A549 treated with dexamethasone at 1 μM for 4 hours (cell line): ENCODE data around the gene PTPRZ1. TPM values are rescaled to one million over a fixed set of nuclear protein-coding genes. Genes with fewer than 3 reads are reported as not detected.

ENCODE experiments used
- total RNA-seq: library from RNA; stranded (reverse); fragments of 200-300 nt; extraction: Qiagen RNA extraction; gene quantifications from 5 replicates; pipeline ENCODE4 v1.2.3, GENCODE V29; 2022

PTPRZ1 gene
- total RNA-seq, result not detected in 5 replicates

DNA sequence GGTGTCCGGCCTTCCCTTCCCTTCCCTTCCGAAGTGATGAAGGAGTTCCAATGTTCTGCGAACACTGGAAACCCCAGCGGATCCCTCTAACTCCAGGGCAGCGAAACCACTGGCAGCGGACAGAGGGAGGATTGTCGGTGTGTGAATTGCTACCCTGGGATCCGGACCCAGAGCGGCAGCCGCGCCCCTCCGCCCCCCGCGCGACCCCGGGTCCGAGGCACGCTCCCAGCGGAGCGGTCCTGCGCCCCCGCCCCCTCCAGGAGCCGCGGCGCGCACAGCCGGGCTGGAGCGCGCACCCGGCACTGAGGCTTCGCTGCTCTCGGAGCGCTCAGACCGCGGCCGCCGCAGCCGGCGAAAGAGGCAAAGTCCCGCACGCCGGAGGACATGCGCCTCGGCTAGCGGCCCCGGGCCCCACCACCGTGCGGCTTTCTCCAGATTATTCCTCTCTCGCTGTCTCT, at the start of gene PTPRZ1:
TSS of gene PTPRZ1 (plus strand) at position 331 of the 458 bp plus-strand sequence. CDS start 339 bp downstream, outside the sequence.

